ENCODE results near the gene SNAP91.
"Not testable (repeated sequence)": the region's sequence is repeated elsewhere in the genome, so short reads cannot be mapped to it uniquely, and the experiment has no call there.

Gene SNAP91

DNA sequence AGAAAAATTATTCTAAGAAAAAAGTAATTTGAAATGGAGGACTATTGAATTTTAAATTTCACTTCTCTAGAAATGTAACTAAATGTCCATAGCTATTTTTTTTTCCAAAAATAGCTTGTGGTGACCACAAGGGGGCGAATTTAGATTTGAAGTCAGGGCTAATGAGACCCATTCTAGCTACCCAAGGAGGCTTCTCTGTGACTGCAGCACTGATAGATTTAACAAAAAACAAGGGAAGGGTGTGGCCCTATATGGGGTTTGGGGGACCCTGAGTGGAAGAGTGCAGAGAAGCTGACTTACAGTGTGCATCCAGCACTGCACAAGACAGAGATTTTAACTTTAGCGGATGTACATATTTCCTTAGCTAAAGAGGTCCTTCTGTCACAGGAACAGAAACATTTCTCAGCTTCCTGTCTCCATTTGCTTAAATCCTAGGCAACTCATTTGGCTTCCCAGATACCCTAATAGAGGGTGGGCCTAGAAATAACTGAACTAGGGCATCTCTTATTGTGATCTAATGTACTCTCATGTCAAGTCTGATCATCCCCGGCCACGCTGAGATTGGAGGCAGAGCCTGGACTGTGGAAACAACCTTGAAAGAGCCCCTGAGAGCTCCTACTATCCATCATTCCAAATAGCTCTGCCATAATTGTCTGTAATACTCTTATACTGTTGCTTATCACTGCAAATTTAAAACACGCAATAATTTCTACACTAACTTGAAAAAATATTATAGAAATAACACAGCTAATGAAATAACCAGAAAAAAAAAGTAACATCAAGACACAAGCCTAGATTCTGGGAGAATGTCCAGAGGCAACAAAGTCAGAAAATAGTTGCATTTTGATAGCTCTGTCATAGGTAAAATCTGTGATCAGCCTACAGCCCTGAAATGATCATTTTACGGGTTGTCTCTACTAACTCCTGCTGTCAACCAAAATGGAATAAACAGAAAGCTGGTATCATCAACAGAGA, 93.6 kb downstream of the SNAP91 start:
- DNase-seq: no peak

DNA sequence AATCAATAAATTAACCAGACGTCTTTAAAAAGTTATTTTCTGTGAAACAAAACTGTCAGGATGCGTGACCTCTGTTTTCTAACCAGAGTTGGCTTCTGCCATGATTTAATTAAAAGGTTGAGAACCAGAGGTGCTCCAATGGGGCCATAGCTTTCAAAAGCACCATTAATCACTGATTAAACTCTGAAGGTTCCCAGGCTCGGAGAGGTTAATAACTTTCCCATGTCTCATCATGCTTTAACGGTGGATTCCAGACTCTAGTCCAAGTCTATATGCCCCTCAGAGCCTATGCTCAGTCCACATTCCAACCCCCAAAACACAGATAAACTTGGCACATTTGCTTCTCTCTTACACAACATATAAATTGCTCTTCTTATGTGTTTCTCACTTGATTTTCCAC, 95.5 kb downstream of the SNAP91 start:
- DNase-seq: no peak

DNA sequence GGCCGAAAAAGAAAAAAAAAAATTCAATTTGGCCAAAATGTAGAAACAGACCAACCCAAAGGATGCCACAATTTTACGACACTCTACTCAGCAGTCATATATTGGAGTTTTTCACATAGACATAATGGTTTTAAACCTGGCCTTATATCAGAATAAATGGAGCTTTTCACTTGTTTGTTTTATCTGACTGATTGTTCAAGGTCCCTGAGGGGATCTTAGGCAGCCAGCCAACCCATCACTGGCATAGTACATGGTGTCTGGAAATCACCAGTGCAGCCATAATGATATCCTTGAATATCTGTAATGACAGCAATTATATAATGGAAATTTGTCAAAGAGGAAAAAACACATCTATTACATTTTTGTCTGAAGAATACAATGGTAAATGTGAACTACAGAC, 99.7 kb downstream of the SNAP91 start:
- no peak for DNase-seq

DNA sequence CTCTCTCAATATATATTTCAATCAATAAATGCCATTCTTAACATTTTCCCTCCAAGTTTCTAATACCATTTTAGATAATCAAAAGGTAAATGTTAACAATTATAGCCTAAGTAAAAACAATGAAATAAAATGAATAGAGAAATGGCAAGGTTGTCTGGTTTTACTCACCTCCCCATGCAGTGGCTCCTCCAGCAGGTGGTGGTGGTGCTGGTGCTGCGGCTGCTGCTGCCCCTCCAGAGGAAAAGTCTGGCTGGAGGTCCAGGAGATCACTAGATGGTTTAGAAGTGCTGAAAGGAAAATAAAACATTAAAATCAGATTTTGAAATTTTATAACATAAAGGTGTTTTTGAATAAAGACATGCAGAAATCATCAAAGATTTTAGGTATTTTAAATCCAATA, 103.4 kb downstream of the SNAP91 start:
- no peak for DNase-seq

DNA sequence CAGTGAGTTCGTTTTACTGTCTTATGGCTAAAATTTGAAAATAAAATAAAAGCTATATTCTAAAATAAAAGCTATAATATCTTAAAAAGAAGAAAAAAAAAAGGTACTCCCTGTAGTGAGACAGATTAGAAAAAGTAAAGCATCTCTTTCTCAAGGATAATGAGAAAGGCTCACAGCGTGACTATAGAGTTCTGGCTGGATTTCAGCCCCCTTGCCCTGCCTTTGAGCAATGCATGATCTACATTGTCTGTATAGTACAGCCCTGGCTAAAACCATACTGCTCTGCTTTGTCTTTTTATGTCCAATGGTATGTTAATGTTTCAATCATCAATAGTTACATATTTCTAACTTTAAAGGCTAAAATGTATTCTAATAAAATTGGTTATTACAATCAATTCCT, 105.3 kb downstream of the SNAP91 start:
- no peak for DNase-seq

DNA sequence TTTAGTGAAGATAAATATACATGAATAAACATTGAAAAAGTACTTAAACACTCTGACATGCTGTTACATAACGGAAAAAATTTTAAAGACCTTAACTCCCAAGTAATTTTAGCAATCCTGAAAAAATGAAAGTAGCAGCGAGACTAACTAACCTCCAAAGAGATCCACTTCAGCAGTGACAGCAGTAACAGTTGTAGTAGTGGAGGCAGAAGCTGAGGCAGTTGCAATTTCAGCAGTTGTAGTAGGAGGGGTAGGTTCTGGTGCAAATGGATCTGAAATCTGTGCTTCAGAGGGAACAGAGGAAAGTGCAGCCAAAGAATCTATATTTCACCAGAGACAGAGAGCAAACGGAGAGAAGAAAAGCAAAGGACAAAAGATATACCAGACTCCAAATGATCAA, 107.8 kb downstream of the SNAP91 start:
- no peak for DNase-seq

DNA sequence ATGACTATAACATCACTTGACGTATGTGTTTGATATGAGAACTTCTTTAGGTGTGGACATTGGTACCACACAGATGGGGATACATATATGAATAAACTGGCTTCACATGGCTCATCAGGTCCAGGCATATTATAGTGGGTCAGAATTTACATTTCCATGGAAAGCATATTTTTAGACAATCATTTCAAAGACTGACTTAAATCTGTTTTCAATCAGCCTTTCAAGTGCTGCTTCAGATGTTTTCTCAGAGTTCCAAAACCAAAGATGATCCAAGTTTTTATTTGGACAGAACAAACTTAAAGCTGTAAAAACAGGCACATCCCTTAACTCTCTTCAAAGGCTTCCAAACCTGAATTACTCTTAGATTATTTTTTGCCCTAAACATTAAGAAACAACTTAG, 108.4 kb downstream of the SNAP91 start:
- no peak for DNase-seq

DNA sequence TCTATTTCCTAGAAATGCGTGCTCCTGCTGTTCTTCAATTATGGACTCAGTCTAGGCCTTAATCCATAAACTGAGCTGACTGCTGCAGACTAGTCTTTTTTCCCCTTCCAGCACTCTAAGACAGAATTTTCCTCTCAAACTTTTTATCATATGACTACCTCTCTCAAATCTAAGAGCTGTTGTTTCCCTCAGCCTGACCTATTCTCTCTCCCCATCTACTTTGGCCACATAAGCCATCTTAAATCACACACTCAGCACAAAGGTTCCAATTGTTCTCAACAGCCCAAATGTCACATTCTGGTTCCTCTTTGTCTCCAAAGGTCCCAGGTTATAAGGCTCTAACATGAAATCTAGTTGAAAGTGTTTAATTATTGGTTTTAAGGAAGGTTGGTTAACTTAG, 111.4 kb downstream of the SNAP91 start:
- DNase-seq: no peak

DNA sequence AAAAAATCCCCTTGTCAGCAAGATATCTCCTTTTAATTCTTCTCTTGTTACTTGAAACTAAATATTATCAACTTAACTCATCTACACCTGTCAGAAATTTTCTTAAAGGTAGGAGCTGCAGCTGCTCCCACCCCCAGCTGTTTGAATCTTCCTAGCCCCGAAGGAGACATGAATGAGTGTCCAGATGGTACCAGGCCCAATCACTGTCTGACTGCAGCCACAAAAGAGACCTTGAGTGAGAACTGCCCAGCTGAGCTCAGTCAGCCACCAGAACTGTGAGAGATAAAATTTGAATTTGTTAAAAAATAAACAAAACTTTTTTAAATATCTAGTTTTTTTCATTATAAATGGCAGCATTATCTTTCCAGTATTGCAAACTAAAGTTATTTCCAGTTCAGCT, 111.8 kb downstream of the SNAP91 start:
- no peak for DNase-seq

DNA sequence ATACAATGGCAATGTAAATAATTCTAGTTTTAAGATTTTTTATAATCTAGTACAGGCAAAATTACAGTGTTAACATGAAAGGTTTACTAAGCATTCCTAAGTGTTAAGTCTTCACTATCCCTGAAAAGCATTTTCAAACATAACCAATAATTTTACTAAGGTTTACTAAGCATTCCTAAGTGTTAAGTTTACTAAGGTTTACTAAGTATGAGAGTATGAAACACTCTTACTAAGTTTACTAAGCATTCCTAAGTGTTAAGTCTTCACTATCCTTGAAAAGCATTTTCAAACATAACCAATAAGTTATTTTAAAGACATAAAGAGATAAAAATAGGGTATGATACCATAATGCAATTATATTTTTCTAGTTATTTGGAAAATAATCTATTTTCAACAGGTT, 114.0 kb downstream of the SNAP91 start:
- DNase-seq: no peak

DNA sequence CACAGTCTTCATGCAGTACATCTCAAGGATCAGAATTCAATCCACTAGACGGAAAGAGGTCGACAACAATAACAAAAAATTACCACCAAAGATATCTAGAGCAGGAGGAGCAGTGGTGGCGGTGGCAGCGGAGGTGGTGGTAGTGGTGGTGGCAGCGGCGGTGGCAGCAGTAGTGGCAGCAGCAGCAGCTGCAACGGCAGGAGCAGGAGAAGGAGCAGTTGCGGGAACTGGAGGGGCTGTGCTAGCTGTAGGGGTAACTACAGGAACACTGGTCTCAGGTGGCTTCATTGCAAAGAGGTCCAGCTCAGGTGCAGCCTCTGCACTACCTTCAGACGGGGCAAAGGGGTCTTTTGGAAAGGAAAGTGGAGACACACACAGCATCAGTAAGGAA, 115.5 kb downstream of the SNAP91 start:
- DNase-seq: no peak

DNA sequence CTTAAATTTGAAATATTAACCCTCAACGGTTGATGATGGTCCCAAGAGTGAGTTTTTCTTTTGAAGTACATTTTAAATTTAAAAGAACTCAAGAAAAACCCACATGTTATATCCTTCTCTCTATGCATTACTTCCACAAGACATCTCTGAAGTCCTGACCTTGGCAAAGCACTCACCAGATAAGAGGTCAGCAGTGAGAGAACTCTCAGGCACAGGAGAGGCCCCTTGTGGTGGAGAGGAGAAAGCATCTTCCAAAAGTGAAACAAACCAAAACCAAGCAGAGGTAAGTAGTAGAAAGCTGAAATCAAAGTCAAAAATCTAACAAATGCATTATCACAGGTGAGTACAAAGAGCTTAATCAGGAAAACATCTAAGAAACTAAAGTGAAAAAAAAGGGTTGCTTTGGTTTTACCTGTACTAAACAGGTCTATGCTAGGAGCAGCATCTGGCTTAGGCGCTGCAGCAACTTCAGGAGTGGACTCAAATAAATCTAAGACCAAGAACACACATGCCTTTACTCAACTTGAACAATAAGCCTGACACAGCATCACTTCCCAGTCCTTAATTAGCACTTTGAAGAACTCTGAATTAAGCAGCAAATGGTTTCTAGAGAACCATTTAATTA, 116.0 kb downstream of the SNAP91 start:
- no peak for DNase-seq

DNA sequence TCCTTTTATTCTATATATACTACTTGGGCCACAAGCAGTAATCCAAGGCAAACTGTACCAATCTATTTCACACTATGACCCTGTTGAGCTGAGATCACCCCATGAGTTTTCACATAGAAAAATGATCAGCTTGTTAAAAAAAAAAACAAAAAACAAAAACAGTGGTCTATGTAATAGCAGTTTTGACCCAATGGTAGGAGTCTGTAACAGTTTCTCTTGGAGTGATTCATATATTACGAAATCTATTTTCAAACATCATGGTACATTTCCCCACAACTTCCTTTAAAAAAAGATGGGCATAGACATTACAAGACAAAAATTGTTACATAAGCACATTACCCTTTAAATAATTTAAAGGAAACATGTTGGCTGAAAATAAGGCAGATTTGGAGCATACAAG, 118.5 kb downstream of the SNAP91 start:
- DNase-seq: no peak

DNA sequence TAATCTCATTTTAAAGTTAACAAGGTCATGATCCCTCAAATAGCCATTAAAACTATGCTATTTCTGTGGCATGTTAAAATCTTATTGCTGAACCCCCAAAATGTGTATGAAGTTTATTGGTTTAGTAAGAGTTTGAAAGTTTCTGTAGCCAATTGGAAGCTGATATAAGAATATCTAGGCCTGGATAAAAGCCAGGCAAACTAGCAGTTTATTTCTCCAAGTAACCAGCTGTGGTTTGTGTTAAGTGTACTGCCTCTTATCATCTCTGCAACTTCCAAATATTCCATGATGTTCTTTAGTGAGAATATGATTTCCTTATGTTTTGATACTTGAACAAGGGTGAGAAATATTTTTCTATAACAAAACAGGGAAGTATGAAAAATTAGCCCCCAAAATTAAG, 119.8 kb downstream of the SNAP91 start:
- no peak for DNase-seq

DNA sequence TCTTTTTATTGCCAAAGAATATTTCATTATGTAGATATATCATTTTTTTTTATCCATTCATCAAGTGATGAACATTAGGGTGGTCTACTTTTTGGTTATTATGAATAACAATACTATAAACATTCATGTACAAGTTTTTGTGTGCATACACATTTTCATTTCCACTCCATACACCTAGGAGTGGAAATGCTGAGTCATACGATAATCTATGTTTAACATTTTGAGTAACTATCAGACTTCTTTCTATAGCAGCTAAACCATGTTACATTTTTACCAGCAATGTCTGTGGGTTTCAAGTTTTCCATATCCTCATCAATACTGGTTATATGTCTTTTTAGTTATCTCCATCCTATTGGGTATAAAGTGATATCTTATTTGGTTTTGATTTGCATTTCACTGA, 130.8 kb downstream of the SNAP91 start:
- DNase-seq: no peak

DNA sequence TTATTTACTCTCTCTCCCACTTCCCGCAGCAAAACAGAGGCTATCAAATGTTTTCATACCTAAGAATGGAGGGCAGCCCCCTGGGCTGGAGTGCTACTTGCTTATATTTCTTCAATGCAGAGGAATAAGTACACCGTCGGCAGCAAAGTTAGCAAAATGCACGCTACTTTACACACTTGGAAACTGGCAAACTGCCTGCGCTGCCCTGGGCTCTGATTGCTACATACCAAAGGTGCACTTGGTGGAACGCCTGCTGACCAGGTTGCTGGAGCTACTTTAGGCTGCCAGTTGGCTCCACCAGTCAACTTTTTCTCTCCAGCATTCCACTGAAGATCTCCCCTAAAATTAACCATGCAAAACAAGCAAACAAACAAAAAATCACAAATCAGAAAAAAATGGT, 134.1 kb downstream of the SNAP91 start:
- no peak for DNase-seq

DNA sequence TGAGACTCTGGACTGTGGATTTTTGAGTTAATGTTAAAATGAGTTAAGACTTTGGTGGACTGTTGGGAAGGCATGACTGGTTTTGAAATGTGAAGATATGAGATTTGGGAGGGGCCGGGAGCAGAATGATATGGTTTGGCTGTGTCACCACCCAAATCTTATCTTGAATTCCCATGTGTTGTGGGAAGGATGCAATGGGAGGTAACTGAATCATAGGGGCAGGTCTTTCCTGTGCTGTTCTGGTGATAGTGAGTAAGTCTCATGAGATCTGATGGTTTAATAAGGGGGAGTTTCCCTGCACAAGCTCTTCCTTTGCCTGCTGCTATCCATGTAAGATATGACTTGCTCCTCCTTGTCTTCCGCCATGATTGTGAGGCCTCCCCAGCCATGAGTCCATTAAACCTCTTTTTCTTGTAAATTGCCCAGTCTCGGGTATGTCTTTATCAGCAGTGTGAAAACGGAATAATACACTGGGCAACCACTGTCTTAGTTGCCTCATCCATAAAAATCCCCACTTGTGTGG, 137.2 kb downstream of the SNAP91 start:
- DNase-seq: not testable (repeated sequence)

DNA sequence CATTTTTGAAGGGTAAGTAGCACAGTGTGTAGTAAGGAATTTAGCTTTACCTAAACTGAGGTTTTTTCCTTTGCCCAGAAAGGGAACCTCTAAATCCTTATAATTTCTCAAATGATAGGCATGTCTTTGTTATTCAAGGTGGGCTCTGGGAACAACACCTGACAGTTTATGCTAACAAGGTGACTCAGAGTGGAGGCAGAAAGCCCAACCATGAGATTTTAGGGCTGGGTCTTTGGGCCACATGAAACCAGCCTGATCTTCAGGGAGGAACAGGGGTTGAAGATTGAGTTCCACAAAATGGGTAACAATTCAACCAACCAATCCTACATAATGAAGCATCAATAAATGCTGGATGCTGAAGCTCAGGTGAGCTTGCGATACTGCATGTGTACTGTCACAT, 149.9 kb downstream of the SNAP91 start:
- no peak for DNase-seq

DNA sequence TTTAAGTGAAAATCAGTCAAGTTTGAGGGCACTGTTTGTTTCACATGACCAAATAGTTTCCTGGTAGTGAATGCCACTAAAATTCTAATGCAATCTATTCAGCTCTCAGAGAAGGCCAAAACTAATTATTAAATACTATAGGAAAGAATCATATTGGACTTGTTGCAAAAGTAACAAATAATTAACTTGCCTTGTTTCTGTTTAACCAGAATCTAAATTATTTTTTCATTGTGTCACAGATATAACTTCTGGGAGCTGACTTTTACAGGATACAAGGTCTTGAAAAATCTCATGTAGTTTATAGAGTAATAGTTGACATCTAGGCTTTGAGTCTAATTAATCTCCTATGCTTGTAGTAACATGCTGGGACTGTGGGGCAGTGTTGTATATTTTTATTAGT, 152.0 kb downstream of the SNAP91 start:
- no peak for DNase-seq

DNA sequence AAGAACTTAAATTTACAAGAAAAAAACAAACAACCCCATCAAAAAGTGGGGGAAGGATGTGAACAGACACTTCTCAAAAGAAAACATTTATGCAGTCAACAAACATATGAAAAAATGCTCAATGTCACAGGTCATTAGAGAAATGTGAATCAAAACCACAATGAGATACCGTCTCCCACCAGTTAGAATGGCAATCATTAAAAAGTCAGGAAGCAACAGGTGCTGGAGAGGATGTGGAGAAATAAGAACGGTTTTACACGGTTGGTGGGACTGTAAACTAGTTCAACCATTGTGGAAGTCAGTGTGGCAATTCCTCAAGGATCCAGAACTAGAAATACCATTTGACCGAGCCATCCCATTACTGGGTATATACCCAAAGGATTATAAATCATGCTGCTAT, 157.2 kb downstream of the SNAP91 start:
- not testable (repeated sequence) for DNase-seq

DNA sequence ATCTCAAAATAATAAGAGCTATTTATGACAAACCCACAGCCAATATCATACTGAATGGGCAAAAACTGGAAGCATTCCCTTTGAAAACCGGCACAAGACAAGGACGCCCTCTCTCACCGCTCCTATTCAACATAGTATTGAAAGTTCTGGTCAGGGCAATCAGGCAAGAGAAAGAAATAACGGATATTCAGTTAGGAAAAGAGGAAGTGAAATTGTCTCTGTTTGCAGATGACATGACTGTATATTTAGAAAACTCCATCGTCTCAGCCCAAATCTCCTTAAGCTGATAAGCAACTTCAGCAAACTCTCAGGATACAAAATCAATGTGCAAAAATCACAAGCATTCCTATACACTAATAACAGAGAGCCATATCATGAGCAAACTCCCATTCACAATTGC, 158.4 kb downstream of the SNAP91 start:
- DNase-seq: not testable (repeated sequence)

DNA sequence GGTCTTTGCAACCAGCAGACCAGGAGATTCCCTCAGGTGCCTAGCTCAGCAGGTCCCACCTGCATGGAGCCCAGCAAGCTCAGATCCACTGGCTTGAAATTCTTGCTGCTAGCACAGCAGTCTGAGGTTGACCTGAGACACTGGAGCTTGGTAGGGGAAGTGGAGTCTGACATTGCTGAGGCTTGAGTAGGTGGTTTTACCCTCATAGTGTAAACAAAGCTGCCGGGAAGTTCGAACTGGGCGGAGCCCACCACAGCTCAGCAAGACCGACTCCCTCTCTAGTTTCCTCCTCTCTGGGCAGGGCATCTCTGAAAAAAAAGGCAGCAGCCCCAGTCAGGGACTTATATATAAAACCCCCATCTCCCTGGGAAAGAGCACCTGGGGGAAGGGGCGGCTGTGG, 162.3 kb downstream of the SNAP91 start:
- DNase-seq: no peak

DNA sequence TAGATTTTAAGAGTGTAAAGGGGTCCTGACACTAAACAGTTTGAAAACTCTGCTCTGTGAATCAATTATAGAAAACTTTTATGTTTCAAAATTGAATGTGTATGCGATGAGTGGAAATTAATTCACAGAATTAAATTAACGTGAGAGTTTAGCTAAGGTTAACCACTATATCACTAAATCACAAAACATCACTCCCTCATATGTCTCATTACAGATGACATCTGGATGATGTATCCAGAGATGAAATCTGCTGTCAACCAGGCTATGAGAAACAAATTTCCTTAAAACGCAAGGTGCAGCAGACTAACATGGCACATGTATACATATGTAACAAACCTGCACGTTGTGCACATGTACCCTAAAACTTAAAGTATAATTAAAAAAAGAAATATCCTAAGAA, 169.2 kb downstream of the SNAP91 start:
- DNase-seq: no peak

Data from activated CD4-positive, alpha-beta T cell treated with anti-CD3 and anti-CD28 coated beads for 1 hour (primary cell).